ENCODE measurements around the gene ITM2C. TPM values are rescaled to one million over a fixed set of nuclear protein-coding genes. Genes with fewer than 3 reads are reported as not detected.
A peak's percentile ranks its signal among the peaks of the same experiment; 100 is the strongest.

ITM2C gene
- total RNA-seq, 2 experiments from 2014 or later: 29.6 to 32.9 TPM

- Mint-ChIP-seq H3K36me3 (ENCODE audit: low read depth) (no peaks in the 10 kb centered on the region), H3K4me1 (peaks cover 17% of the 10 kb centered on the region), H3K27me3 (peaks cover 13% of the 10 kb centered on the region), H3K27ac (no peak overlapping the region), H3K4me3 (no peak overlapping the region), H3K9me3 (ENCODE audit: low read depth) (no peaks in the 10 kb centered on the region)
- intact Hi-C loops (cut with DNase I, micrococcal nuclease): loop anchor here in 1 of 2 experiments (10.0 kb wide), 1 partner anchor 391 kb away; no protein-coding TSS in a partner anchor
- ChIA-PET POLR2A (no interaction called here), CTCF (interaction anchor here (0.8 to 1.2 kb wide), 3 partner anchors 21 to 94 kb away, joined by 3 to 5 read pairs (median 3); no protein-coding TSS in a partner anchor)
- ATAC-seq: no peak
- no peak for DNase-seq
These were observed 28.6 kb downstream of the ITM2C start for GRCh38 chr2:230893338-230893737.

- POLR2A ChIA-PET: interaction anchor here (0.6 kb wide), 1 partner anchor 25 kb away, joined by 4 read pairs; no protein-coding TSS in a partner anchor
These were observed 29.4 kb downstream of the ITM2C start for GRCh38 chr2:230893841-230894781.

GRCh38 chr2:230895536-230896345, 31.0 kb downstream of the ITM2C start:
- DNase-seq (no peak), ATAC-seq (no peak)
- POLR2A ChIA-PET: no interaction called here
- intact Hi-C loops (cut with DNase I, micrococcal nuclease): loop anchor here in 1 of 2 experiments (10.0 kb wide), 1 partner anchor 389 kb away; no protein-coding TSS in a partner anchor
- H3K9me3 Mint-ChIP-seq (ENCODE audit: low read depth): no peaks in the 10 kb centered on the region
- peaks cover 29% of the 10 kb centered on the region for H3K4me1 Mint-ChIP-seq
- no peak overlapping the region for H3K27ac Mint-ChIP-seq
- H3K27me3 Mint-ChIP-seq: peaks cover 10% of the 10 kb centered on the region
- H3K4me3 Mint-ChIP-seq: no peak overlapping the region
- H3K36me3 Mint-ChIP-seq (ENCODE audit: low read depth): no peaks in the 10 kb centered on the region
- CTCF ChIA-PET: interaction anchor here (0.5 to 12.2 kb wide), 4 partner anchors 71 to 527 kb away, joined by 3 to 186 read pairs (median 4); no protein-coding TSS in a partner anchor

More at GRCh38 chr2:230893841-230894781, 29.4 kb downstream of the ITM2C start:
- Mint-ChIP-seq H3K4me1 (peaks cover 16% of the 10 kb centered on the region), H3K27ac (no peak overlapping the region), H3K27me3 (peaks cover 10% of the 10 kb centered on the region), H3K4me3 (no peak overlapping the region), H3K9me3 (ENCODE audit: low read depth) (no peaks in the 10 kb centered on the region), H3K36me3 (ENCODE audit: low read depth) (no peaks in the 10 kb centered on the region)
- DNase-seq (no peak), ATAC-seq (peak; percentile 68)
- intact Hi-C loops (cut with DNase I, micrococcal nuclease): loop anchor here in 1 of 2 experiments (10.0 kb wide), 1 partner anchor 391 kb away; no protein-coding TSS in a partner anchor
- CTCF ChIA-PET: interaction anchor here (0.7 to 1.2 kb wide), 3 partner anchors 21 to 93 kb away, joined by 3 to 5 read pairs (median 3); no protein-coding TSS in a partner anchor

- Mint-ChIP-seq H3K4me3 (no peak overlapping the region), H3K9me3 (ENCODE audit: low read depth) (no peaks in the 10 kb centered on the region), H3K4me1 (peaks cover 23% of the 10 kb centered on the region), H3K36me3 (ENCODE audit: low read depth) (no peaks in the 10 kb centered on the region), H3K27me3 (peaks cover 13% of the 10 kb centered on the region), H3K27ac (no peak overlapping the region)
- no peak for ATAC-seq
- no peak for DNase-seq
- ChIA-PET POLR2A (no interaction called here), CTCF (interaction anchor here (0.5 to 12.2 kb wide), 8 partner anchors 32 to 625 kb away, joined by 3 to 186 read pairs (median 3); partner anchors contain the start of gene ITM2C)
- intact Hi-C loops (cut with DNase I, micrococcal nuclease): loop anchor here in 1 of 2 experiments (10.0 kb wide), 1 partner anchor 388 kb away; no protein-coding TSS in a partner anchor
These were observed 31.8 kb downstream of the ITM2C start for GRCh38 chr2:230896346-230897115.

- CTCF ChIA-PET: interaction anchor here (0.8 to 12.2 kb wide), 5 partner anchors 14 to 92 kb away, joined by 3 to 186 read pairs (median 4); no protein-coding TSS in a partner anchor
- no peak overlapping the region for H3K4me3 Mint-ChIP-seq
- ATAC-seq (no peak), DNase-seq (no peak)
- H3K4me1 Mint-ChIP-seq: peaks cover 31% of the 10 kb centered on the region
- peaks cover 9% of the 10 kb centered on the region for H3K27me3 Mint-ChIP-seq
- no peaks in the 10 kb centered on the region for H3K36me3 Mint-ChIP-seq (ENCODE audit: low read depth)
- intact Hi-C loops (cut with DNase I, micrococcal nuclease): loop anchor here in 1 of 2 experiments (10.0 kb wide), 1 partner anchor 387 kb away; no protein-coding TSS in a partner anchor
- no peaks in the 10 kb centered on the region for H3K9me3 Mint-ChIP-seq (ENCODE audit: low read depth)
- no peak overlapping the region for H3K27ac Mint-ChIP-seq
- POLR2A ChIA-PET: no interaction called here
These were observed 33.4 kb downstream of the ITM2C start for GRCh38 chr2:230898016-230898712.

GRCh38 chr2:230898713-230899091, 34.0 kb downstream of the ITM2C start:
- Mint-ChIP-seq H3K36me3 (ENCODE audit: low read depth) (no peaks in the 10 kb centered on the region), H3K27ac (no peak overlapping the region), H3K27me3 (peaks cover 10% of the 10 kb centered on the region), H3K4me1 (peaks cover 36% of the 10 kb centered on the region), H3K9me3 (ENCODE audit: low read depth) (no peaks in the 10 kb centered on the region), H3K4me3 (no peak overlapping the region)
- ChIA-PET POLR2A (no interaction called here), CTCF (interaction anchor here (0.8 to 12.2 kb wide), 5 partner anchors 14 to 93 kb away, joined by 3 to 186 read pairs (median 4); no protein-coding TSS in a partner anchor)
- ATAC-seq (no peak), DNase-seq (no peak)
- intact Hi-C loops (cut with DNase I, micrococcal nuclease): loop anchor here in 1 of 2 experiments (10.0 kb wide), 1 partner anchor 386 kb away; no protein-coding TSS in a partner anchor

GRCh38 chr2:230899287-230899686, 34.5 kb downstream of the ITM2C start:
- intact Hi-C loops (cut with DNase I, micrococcal nuclease): loop anchor here in 1 of 2 experiments (10.0 kb wide), 1 partner anchor 386 kb away; no protein-coding TSS in a partner anchor
- ChIA-PET CTCF (interaction anchor here (1.0 to 12.2 kb wide), 2 partner anchors 51 to 88 kb away, joined by 3 to 186 read pairs; no protein-coding TSS in a partner anchor), POLR2A (no interaction called here)
- no peak for ATAC-seq
- Mint-ChIP-seq H3K36me3 (ENCODE audit: low read depth) (no peaks in the 10 kb centered on the region), H3K27ac (no peak overlapping the region), H3K9me3 (ENCODE audit: low read depth) (no peaks in the 10 kb centered on the region), H3K4me3 (no peak overlapping the region), H3K27me3 (peaks cover 12% of the 10 kb centered on the region), H3K4me1 (peaks cover 37% of the 10 kb centered on the region)
- DNase-seq: no peak

GRCh38 chr2:230899786-230900185, 35.0 kb downstream of the ITM2C start:
- ATAC-seq (peak; percentile 85), DNase-seq (peak; percentile 82)
- H3K4me1 Mint-ChIP-seq: peaks cover 37% of the 10 kb centered on the region
- H3K27ac Mint-ChIP-seq: peak overlapping the region; percentile 42
- CTCF ChIA-PET: interaction anchor here (12.2 kb wide), 1 partner anchor 87 kb away, joined by 186 read pairs; no protein-coding TSS in a partner anchor
- intact Hi-C loops (cut with DNase I, micrococcal nuclease): loop anchor here (5.0 to 10.0 kb wide), 2 partner anchors 77 to 385 kb away; no protein-coding TSS in a partner anchor
- H3K4me3 Mint-ChIP-seq: no peak overlapping the region
- peaks cover 12% of the 10 kb centered on the region for H3K27me3 Mint-ChIP-seq
- no peaks in the 10 kb centered on the region for H3K36me3 Mint-ChIP-seq (ENCODE audit: low read depth)
- H3K9me3 Mint-ChIP-seq (ENCODE audit: low read depth): no peaks in the 10 kb centered on the region
- POLR2A ChIA-PET: no interaction called here

GRCh38 chr2:230900336-230900995, 35.7 kb downstream of the ITM2C start:
- no peaks in the 10 kb centered on the region for H3K36me3 Mint-ChIP-seq (ENCODE audit: low read depth)
- intact Hi-C loops (cut with DNase I, micrococcal nuclease): loop anchor here in 1 of 2 experiments (5.0 kb wide), 1 partner anchor 78 kb away; no protein-coding TSS in a partner anchor
- DNase-seq (no peak), ATAC-seq (no peak)
- peaks cover 44% of the 10 kb centered on the region for H3K4me1 Mint-ChIP-seq
- H3K27me3 Mint-ChIP-seq: peaks cover 12% of the 10 kb centered on the region
- ChIA-PET CTCF (interaction anchor here (0.5 to 12.2 kb wide), 8 partner anchors 24 to 615 kb away, joined by 3 to 186 read pairs (median 4); no protein-coding TSS in a partner anchor), POLR2A (no interaction called here)
- H3K27ac Mint-ChIP-seq: no peak overlapping the region
- no peaks in the 10 kb centered on the region for H3K9me3 Mint-ChIP-seq (ENCODE audit: low read depth)
- H3K4me3 Mint-ChIP-seq: no peak overlapping the region
